HG02885 (cell line): ENCODE data around the gene SOX9.

Experiments
- ATAC-seq: cut with Tn5 transposase; IDR thresholded peaks from one replicate; pipeline ENCODE4 v1.9.1; 2021; ENCODE audit warnings: mild to moderate bottlenecking; ENCODE audit not compliant: unreplicated experiment, poor library complexity

The SOX9 gene

GRCh38 chr17:72120642-72121163, at the start of gene SOX9:
Gene SOX9, plus strand, starts transcription at chr17:72121020. Its CDS starts 372 bp downstream, at chr17:72121392.
- peak; percentile 88 for ATAC-seq

- no peak for ATAC-seq
These were observed 49.5 kb upstream of the SOX9 start for GRCh38 chr17:72071330-72071729.

GRCh38 chr17:72075995-72076677, 44.7 kb upstream of the SOX9 start:
- ATAC-seq, result no peak

DNA sequence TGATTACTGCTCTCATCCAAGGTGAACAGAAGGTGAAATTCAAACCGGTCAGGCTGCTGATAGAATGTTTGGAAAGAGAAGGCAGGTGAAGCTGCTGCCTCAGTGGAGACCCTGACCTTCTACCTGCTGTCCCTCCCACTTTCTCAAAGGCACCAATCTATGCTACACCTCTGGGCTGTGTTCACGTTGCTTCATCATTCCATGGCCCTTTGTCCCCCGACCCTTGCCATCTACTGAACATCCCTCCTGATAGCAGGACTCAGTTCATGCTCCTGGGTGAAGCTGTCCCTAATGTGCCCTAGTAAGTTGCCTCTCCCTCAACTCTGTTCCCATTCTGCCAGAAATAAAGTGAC, 44.2 kb upstream of the SOX9 start:
- no peak for ATAC-seq

GRCh38 chr17:72077326-72077960, 43.4 kb upstream of the SOX9 start:
- no peak for ATAC-seq

DNA sequence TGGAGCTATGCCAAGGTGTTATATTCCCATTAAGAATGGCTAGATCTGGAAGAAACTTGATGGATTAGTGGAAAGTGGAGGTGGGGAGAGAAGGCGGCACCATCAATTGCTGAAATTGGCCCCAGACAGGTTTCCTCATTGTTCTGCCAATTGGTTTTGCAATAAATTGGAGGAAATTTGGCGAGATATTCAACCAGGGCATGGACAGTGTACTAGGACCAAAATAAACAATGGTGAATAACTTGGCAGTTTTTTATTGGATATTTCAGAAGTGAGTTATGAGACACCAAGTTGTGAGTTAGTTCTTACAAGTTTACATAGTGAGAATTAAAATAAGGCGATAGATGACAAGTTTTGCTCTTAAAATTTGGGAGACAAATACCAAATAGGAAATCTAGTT, 41.1 kb upstream of the SOX9 start:
- ATAC-seq, result no peak

DNA sequence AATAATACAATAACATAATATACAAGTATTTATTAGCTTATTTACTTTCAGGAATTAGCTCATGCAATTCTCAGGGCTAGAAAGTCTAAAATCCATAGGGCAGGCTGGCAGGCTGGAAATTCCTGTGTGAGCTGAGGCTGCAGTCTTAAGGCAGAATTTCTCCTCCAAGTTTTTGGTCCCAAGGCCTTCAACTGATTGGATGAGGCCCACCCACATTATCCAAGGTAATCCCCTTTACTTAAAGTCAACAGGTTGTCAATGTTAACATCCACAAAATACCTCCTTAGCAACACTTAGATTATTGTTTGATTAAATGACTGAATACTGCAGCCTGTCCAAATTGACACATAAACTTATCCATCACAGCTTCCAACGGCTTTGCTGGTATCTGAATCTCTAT, 32.9 kb upstream of the SOX9 start:
- no peak for ATAC-seq

- no peak for ATAC-seq
These were observed 31.3 kb upstream of the SOX9 start for GRCh38 chr17:72089453-72089987.

DNA sequence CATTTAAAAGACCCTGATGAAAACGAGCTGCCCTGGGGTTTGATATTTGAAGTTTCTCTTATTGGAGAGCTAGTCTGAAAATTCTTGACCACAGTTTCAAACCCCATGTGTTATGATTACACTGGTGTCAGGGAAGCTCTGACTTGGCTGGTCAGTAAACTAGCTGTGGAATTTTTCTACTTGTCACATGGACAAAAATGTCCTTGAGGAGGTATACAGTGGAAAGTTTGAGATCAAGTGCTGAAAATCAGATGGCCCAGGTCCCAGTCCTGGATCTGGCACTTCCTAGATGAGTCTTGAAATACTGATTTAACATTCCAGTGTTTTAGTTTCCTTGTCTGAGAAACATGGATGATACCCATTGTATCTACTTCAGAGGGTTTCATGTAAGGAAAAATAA, 30.7 kb upstream of the SOX9 start:
- ATAC-seq, result no peak

DNA sequence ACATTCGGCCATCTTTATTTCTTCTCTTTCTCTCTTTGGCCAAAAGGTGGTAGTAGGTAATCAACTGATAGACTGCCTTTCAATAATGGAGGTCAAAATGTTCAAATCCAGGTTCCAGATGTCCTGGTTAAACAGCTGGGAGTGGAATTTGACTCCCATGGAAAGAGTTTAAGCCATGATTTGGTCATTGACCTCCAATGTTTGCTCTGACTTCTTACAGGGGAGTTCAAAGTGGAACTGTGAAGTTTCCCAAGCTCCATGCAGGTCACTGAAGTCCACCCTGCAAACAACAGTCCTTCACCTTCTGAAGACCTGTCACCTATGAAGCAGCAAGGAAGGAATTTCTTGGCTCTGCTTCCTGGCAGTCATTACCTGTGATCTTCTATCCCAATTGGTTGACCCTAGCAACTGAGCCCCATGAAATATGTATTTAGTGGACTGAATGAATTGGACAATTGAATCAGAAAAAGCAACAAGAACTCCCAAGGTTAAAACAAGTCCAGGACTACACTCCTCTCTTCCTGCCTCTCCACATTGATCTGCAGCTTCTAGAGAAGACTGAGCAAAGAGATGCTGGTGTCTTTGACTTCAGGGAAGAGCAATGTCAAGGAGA, 28.0 kb upstream of the SOX9 start:
- ATAC-seq, result no peak

DNA sequence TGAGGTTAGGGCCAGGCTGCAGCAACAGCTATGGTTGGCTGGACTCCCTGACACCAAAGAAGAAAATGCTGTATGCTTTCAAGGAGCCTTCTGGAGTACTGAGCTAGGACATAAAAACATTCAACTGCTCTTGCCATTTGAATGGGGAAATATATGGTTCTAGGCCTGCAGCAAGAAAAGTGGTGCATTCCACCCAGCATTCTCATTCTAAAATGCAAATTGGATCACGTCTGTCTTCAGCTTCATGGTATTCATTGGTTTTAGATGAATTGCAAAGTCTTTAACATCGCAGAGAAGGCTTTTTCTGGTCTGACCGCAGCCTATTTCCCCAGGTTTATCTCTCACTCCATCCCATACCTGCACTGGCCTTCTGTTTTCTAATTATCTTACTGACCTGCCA, 27.1 kb upstream of the SOX9 start:
- no peak for ATAC-seq

DNA sequence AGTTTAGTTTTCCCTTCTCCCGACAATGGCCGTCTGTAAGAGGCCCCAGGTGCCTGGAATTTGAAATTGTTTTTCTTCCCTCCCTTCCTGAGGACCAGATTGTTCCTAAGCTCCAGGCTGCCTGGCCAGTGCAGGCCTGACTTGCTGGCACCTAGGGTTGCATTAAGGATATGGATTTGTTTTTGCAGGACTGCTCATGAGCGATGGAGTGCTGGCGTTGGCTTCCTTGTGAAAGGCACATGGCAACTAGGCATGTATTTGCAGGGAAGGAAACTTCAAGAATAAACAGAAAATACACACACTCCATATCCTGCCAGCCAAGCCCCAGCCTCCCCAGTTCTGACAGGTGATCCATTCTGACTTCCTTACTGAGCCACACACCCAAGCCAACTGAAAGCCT, 25.5 kb upstream of the SOX9 start:
- no peak for ATAC-seq

DNA sequence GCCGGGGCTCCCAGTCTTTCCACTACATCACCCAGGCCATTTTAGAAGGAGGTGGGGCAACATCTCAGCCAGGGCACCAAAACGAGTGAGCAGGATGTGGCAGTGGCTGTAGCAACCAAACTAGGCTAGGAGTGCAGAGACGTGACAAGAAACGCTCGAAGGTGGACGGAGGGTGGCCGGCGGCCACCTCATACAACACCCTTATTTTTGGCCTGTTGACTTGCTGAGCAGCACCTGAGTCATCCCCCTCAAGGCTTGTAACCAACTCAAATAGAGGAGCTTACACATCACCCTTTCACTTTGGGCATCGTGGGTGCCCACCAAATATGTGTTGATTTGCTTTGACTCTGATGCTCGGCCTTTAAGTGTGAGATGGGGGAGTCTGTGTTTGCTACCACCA, 23.7 kb upstream of the SOX9 start:
- ATAC-seq, result no peak

- ATAC-seq, result no peak
These were observed 20.9 kb upstream of the SOX9 start for GRCh38 chr17:72099919-72100318.

DNA sequence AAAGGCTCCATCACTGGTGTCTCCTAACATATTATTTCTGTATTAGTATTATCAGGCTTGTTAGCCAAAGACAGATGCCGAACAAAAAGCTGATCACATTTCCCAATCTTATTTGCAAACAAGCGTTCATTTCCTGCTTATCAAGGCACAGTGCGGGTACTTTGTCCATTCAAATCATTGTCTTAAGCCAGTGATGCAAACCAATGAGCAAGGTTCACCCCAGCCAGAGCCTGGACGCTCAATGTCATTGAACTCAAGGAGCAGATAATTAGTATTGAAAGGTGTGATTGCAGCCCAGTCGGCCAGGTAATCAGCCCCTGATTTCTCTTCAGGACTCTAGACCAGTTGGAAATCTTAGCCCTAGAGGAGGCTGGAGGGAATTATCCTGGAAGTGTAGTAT, 20.4 kb upstream of the SOX9 start:
- no peak for ATAC-seq

- ATAC-seq, result no peak
These were observed 19.3 kb upstream of the SOX9 start for GRCh38 chr17:72101526-72101925.

- no peak for ATAC-seq
These were observed 18.5 kb upstream of the SOX9 start for GRCh38 chr17:72102366-72102765.

DNA sequence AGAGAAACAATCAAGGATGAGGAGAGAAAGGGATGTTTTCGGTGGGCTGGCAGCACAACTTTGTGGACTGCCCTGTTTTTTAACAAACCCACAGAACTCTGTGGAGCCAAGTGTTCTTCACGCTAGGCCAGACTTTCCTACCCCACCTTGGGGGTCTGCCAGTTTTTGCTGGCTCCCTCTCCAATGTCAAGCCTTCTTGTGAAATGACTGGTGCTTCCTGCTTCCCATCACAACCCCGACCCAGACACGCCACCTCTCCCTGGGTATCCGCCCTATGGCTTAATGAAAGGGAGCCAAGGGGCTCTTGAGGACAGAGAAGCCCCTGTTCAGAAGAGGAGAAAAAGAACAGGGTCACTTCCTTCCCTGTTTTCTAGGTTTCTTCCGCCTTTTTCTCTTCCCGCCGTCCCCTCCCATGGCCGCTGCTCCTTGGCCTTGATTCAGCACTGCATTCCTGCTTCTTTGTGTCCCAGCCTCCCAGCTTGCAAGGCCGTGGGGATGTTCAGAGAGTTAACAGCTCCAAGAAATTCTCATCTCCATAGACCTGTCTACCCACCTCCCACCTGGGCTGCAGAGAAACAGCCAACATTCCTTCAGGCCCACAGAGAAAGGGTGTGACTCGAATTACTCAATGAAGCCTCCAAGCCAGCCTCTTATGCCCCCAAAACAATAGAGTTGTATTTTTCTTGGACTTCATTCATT, 16.5 kb upstream of the SOX9 start:
- no peak for ATAC-seq

DNA sequence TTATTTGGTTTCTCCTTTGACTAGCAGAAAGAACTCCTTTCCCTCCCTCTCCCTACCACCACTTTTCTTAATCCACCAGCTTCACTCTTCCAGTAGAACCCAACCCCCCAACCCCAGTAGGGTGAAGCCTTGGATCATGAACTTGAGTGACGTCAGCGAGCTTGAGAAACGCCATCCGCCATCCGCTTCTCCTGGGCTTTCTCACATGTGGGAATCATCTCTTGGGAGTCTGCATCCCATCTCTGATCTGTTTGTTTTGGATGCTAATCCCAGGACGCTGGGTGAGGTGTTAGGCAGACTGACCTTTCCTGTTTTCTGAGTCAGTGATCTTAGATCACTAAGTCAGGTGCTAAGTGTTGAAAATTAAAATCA, 16.0 kb upstream of the SOX9 start:
- ATAC-seq, result no peak

- ATAC-seq, result no peak
These were observed 13.7 kb upstream of the SOX9 start for GRCh38 chr17:72107100-72107499.
